Prostate gland (tissue), 2 donors: ENCODE measurements around the gene TDRD9. TPM values are rescaled to one million over a fixed set of nuclear protein-coding genes. Genes with fewer than 3 reads are reported as not detected.

Experiments
- DNase-seq: peaks from one replicate; pipeline ENCODE4 v3.0.0-alpha.2; 2019; ENCODE audit warnings: low spot score
- H3K27ac ChIP-seq, 2 donors: fragments of 200-600 bp; sonication (generic); 2 replicates each; pipeline ENCODE4 v1.5.1; 2017 to 2019
- H3K27me3 ChIP-seq: fragments of 200-600 bp; sonication (generic); replicated peaks from 2 replicates; pipeline ENCODE4 v1.5.1; 2019; ENCODE audit not compliant: insufficient read depth
- H3K36me3 ChIP-seq, 2 donors: fragments of 200-600 bp; sonication (generic); 1 replicate in 1 of 2; 2 replicates in 1 of 2; pipeline versions ENCODE4 v1.5.1 to v1.8.1; 2017 to 2019
- H3K4me1 ChIP-seq: fragments of 200-600 bp; sonication (generic); replicated peaks from 2 replicates; pipeline ENCODE4 v1.5.1; 2019
- H3K4me3 ChIP-seq, 2 donors: fragments of 200-600 bp; sonication (generic); 2 replicates each; pipeline ENCODE4 v1.5.1; 2017 to 2019
- H3K9me3 ChIP-seq: fragments of 200-600 bp; sonication (generic); 2 replicates; pipeline ENCODE4 v1.5.1; 2017
- CTCF ChIP-seq, 4 experiments: fragments of 200-600 bp in 2 of 4; fragments of 450-650 bp in 2 of 4; sonication (generic) in 2 of 4; IDR thresholded peaks; 1 replicate in 3 of 4; 2 replicates in 1 of 4; pipeline ENCODE4 v1.5.1; 2016 to 2019; ENCODE audit warnings: antibody characterized with exemption in 4 of 4, mild to moderate bottlenecking in 2 of 4, moderate library complexity in 2 of 4
- POLR2A ChIP-seq: fragments of 450-650 bp; IDR thresholded peaks from one replicate; pipeline ENCODE4 v1.6.1; 2016; ENCODE audit warnings: antibody characterized with exemption, mild to moderate bottlenecking
- POLR2AphosphoS5 ChIP-seq: sonication (generic); formaldehyde crosslinking; IDR thresholded peaks from one replicate; pipeline ENCODE4 v1.6.1; 2017; ENCODE audit warnings: antibody characterized with exemption
- WGBS: methylation state at CpG from one replicate; pipeline ENCODE4 v1.1.5; 2018; 5-methylcytosine and 5-hydroxymethylcytosine counted together
- intact Hi-C: fragments of 100-400 bp; cut with DNase I; formaldehyde crosslinking; loops from one replicate; pipeline ENCODE4 v1.14.2; 2022
- total RNA-seq, 2 donors: library from RNA; depleted of rRNA; stranded (reverse); fragments of >200 nt; gene quantifications; one replicate each; pipeline ENCODE4 v1.1.0, GENCODE V29; 2016

TDRD9 gene
- total RNA-seq, 2 donors from 2014 or later: 0.64 to 18.2 TPM

GRCh38 chr14:103881268-103882201 lies 46.7 kb upstream of the TDRD9 start:
- peak overlapping the region in 1 of 2 donors; percentile 88 for H3K27ac ChIP-seq
- 82% methylated on average over 29 of the region's 31 CpGs for WGBS

GRCh38 chr14:103882503-103883262 lies 45.6 kb upstream of the TDRD9 start:
- no peak for DNase-seq
- no peak overlapping the region for H3K27ac ChIP-seq
- no peak overlapping the region for H3K4me3 ChIP-seq
- no peaks in the 10 kb centered on the region for H3K9me3 ChIP-seq
- peaks cover 28% of the 10 kb centered on the region for H3K4me1 ChIP-seq
- WGBS: 81% methylated on average over 20 of the region's 20 CpGs
- H3K27me3 ChIP-seq: no peaks in the 10 kb centered on the region
- H3K36me3 ChIP-seq: no peaks in the 10 kb centered on the region
- intact Hi-C loops: no loop called here
- TF ChIP-seq CTCF (IDR thresholded peaks at IDR 0.05): no peak
- no peak for TF ChIP-seq POLR2A
- TF ChIP-seq POLR2AphosphoS5: no peak

More at GRCh38 chr14:103881268-103882201, 46.7 kb upstream of the TDRD9 start:
- no peaks in the 10 kb centered on the region for H3K27me3 ChIP-seq
- intact Hi-C loops: no loop called here
- H3K4me3 ChIP-seq: no peak overlapping the region
- H3K36me3 ChIP-seq: no peaks in the 10 kb centered on the region
- peaks cover 28% of the 10 kb centered on the region for H3K4me1 ChIP-seq
- TF ChIP-seq CTCF (IDR thresholded peaks at IDR 0.05) (no peak), POLR2A (no peak), POLR2AphosphoS5 (no peak)
- no peak for DNase-seq
- no peaks in the 10 kb centered on the region for H3K9me3 ChIP-seq

- Histone ChIP-seq H3K4me1 (peaks cover 28% of the 10 kb centered on the region), H3K36me3 (no peaks in the 10 kb centered on the region), H3K4me3 (no peak overlapping the region), H3K27ac (no peak overlapping the region), H3K27me3 (no peaks in the 10 kb centered on the region), H3K9me3 (no peaks in the 10 kb centered on the region)
- DNase-seq: no peak
- intact Hi-C loops: no loop called here
- 75% methylated on average over 1 of the region's 3 CpGs for WGBS
- TF ChIP-seq POLR2AphosphoS5 (no peak), CTCF (IDR thresholded peaks at IDR 0.05) (no peak), POLR2A (no peak)
Measured at GRCh38 chr14:103883263-103883523, 45.1 kb upstream of the TDRD9 start.

GRCh38 chr14:103884854-103885253 lies 43.4 kb upstream of the TDRD9 start:
- intact Hi-C loops: no loop called here

More at GRCh38 chr14:103884854-103885253, 43.4 kb upstream of the TDRD9 start:
- Histone ChIP-seq H3K27ac (no peak overlapping the region), H3K27me3 (no peaks in the 10 kb centered on the region), H3K9me3 (no peaks in the 10 kb centered on the region), H3K4me1 (peaks cover 21% of the 10 kb centered on the region), H3K36me3 (no peaks in the 10 kb centered on the region), H3K4me3 (no peak overlapping the region)
- WGBS: 93% methylated on average over 9 of the region's 9 CpGs
- DNase-seq: no peak
- TF ChIP-seq POLR2AphosphoS5 (no peak), CTCF (IDR thresholded peaks at IDR 0.05) (no peak), POLR2A (no peak)
